Measurements from ENCODE around the gene EME2. TPM values are rescaled to one million over a fixed set of nuclear protein-coding genes. Genes with fewer than 3 reads are reported as not detected.

Gene EME2
- total and polyA plus RNA-seq, 2 of the 13 experiments (the other 11 are each of a cell fraction or from before 2014, with no cell fraction given) = 4.4 to 7.6 TPM

- TF ChIP-seq POLR2AphosphoS2 (IDR thresholded peaks at IDR 0.05; ENCODE audit: low read depth, low read length) (no peak), MBNL3 (CRISPR knock-in tag; conservative IDR thresholded peaks at IDR 0.05) (no peak), CBX5 (CRISPR knock-in tag; IDR thresholded peaks at IDR 0.05; ENCODE audit: borderline replicate concordance) (peak; percentile 48; the same call in 1 of the 2 replicates), ZNF44 (CRISPR knock-in tag; IDR thresholded peaks at IDR 0.05) (no peak), RFX5 (IDR thresholded peaks at IDR 0.05; ENCODE audit: low read depth, low read length) (no peak), ZBTB33 (CRISPR knock-in tag; IDR thresholded peaks at IDR 0.05) (no peak), ZNF589 (CRISPR knock-in tag; conservative IDR thresholded peaks at IDR 0.05) (no peak), PHF5A (CRISPR knock-in tag; IDR thresholded peaks at IDR 0.05; ENCODE audit: low read depth, unreplicated experiment) (no peak), DR1 (CRISPR knock-in tag; IDR thresholded peaks at IDR 0.05) (peak; percentile 69), NFYB (CRISPR knock-in tag; IDR thresholded peaks at IDR 0.05) (no peak), RCOR2 (CRISPR knock-in tag; IDR thresholded peaks at IDR 0.05) (no peak), ZFY (CRISPR knock-in tag; IDR thresholded peaks at IDR 0.05) (peak; percentile 53), GATA4 (IDR thresholded peaks at IDR 0.05; ENCODE audit: borderline replicate concordance, low read depth) (no peak), HOXA3 (CRISPR knock-in tag; IDR thresholded peaks at IDR 0.05) (peak; percentile 44; the same call in 1 of the 2 replicates), ZNF770 (CRISPR knock-in tag; IDR thresholded peaks at IDR 0.05) (peak; percentile 47), ZBTB7B (CRISPR knock-in tag; IDR thresholded peaks at IDR 0.05) (peak; percentile 70)
- TF ChIP-seq, protein P1, sequence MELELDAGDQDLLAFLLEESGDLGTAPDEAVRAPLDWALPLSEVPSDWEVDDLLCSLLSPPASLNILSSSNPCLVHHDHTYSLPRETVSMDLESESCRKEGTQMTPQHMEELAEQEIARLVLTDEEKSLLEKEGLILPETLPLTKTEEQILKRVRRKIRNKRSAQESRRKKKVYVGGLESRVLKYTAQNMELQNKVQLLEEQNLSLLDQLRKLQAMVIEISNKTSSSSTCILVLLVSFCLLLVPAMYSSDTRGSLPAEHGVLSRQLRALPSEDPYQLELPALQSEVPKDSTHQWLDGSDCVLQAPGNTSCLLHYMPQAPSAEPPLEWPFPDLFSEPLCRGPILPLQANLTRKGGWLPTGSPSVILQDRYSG (CRISPR knock-in tag; IDR thresholded peaks at IDR 0.05) = no peak
- TF ChIP-seq, protein P2, sequence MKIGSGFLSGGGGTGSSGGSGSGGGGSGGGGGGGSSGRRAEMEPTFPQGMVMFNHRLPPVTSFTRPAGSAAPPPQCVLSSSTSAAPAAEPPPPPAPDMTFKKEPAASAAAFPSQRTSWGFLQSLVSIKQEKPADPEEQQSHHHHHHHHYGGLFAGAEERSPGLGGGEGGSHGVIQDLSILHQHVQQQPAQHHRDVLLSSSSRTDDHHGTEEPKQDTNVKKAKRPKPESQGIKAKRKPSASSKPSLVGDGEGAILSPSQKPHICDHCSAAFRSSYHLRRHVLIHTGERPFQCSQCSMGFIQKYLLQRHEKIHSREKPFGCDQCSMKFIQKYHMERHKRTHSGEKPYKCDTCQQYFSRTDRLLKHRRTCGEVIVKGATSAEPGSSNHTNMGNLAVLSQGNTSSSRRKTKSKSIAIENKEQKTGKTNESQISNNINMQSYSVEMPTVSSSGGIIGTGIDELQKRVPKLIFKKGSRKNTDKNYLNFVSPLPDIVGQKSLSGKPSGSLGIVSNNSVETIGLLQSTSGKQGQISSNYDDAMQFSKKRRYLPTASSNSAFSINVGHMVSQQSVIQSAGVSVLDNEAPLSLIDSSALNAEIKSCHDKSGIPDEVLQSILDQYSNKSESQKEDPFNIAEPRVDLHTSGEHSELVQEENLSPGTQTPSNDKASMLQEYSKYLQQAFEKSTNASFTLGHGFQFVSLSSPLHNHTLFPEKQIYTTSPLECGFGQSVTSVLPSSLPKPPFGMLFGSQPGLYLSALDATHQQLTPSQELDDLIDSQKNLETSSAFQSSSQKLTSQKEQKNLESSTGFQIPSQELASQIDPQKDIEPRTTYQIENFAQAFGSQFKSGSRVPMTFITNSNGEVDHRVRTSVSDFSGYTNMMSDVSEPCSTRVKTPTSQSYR (CRISPR knock-in tag; IDR thresholded peaks at IDR 0.05; ENCODE audit: borderline replicate concordance) = peak; percentile 81
- TF ChIP-seq, protein P3, sequence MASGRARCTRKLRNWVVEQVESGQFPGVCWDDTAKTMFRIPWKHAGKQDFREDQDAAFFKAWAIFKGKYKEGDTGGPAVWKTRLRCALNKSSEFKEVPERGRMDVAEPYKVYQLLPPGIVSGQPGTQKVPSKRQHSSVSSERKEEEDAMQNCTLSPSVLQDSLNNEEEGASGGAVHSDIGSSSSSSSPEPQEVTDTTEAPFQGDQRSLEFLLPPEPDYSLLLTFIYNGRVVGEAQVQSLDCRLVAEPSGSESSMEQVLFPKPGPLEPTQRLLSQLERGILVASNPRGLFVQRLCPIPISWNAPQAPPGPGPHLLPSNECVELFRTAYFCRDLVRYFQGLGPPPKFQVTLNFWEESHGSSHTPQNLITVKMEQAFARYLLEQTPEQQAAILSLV (CRISPR knock-in tag; IDR thresholded peaks at IDR 0.05; ENCODE audit: borderline replicate concordance) = peak; percentile 89; the same call in 1 of the 2 replicates
Measured at GRCh38 chr16:1794221-1794871, 21.7 kb downstream of the EME2 start (continued).

Measured in HepG2 (cell line).